Adrenal gland (tissue), 12 donors: ENCODE measurements around the gene PTPN3. TPM values are rescaled to one million over a fixed set of nuclear protein-coding genes. Genes with fewer than 3 reads are reported as not detected.

Experiments used
- DNase-seq, 7 donors: peaks; one replicate each; pipeline ENCODE4 v3.0.0-alpha.2; 2019 to 2020
- H3K27ac ChIP-seq, 5 donors: fragments of 200-600 bp; sonication (generic) in 4 of 5; 1 replicate in 3 of 5; 2 replicates in 2 of 5; pipeline versions ENCODE4 v1.5.1 to v1.8.0; 2016 to 2020; ENCODE audit warnings: mild to moderate bottlenecking in 1 of 5
- H3K27me3 ChIP-seq: fragments of 200-600 bp; 2 replicates; pipeline ENCODE4 v1.8.0; 2021
- H3K36me3 ChIP-seq, 2 donors: fragments of 200-600 bp; replicated peaks in 1 of 2; 1 replicate in 1 of 2; 2 replicates in 1 of 2; pipeline versions ENCODE4 v1.5.1 to v1.8.0; 2018 to 2022
- H3K4me1 ChIP-seq, 2 donors: fragments of 200-600 bp; replicated peaks in 1 of 2; 1 replicate in 1 of 2; 2 replicates in 1 of 2; pipeline versions ENCODE4 v1.5.1 to v1.8.0; 2018 to 2021
- H3K4me3 ChIP-seq, 4 donors: fragments of 200-600 bp; sonication (generic) in 3 of 4; one replicate each; pipeline ENCODE4 v1.5.1; 2016 to 2018
- H3K9me3 ChIP-seq, 3 donors: fragments of 200-600 bp; sonication (generic) in 1 of 3; replicated peaks in 1 of 3; 1 replicate in 2 of 3; 2 replicates in 1 of 3; pipeline versions ENCODE4 v1.5.1 to v1.8.0; 2016 to 2021
- CTCF ChIP-seq, 6 experiments: fragments of 450-650 bp in 4 of 6; fragments of 200-600 bp in 2 of 6; sonication (generic) in 1 of 6; IDR thresholded peaks; 1 replicate in 5 of 6; 2 replicates in 1 of 6; pipeline versions ENCODE4 v1.5.1 to v1.8.0; 2016 to 2021; ENCODE audit warnings: antibody characterized with exemption in 6 of 6, mild to moderate bottlenecking in 2 of 6, moderate library complexity in 1 of 6
- POLR2A ChIP-seq, 2 donors: fragments of 450-650 bp; IDR thresholded peaks; one replicate each; pipeline ENCODE4 v1.6.1; 2017; ENCODE audit warnings: antibody characterized with exemption in 2 of 2, mild to moderate bottlenecking in 2 of 2, moderate library complexity in 1 of 2
- WGBS, 4 donors: extraction: QIAGEN DNeasy Blood & Tissue Kit in 2 of 4; methylation state at CpG; one replicate each; pipeline versions ENCODE4 v1.1.5 to v1.1.7; 2013 to 2017; 5-methylcytosine and 5-hydroxymethylcytosine counted together
- intact Hi-C, 2 donors: fragments of 100-400 bp; cut with DNase I; formaldehyde crosslinking; loops; one replicate each; pipeline versions ENCODE4 v1.14.1 to v1.15.0; 2022 to 2023
- polyA plus RNA-seq, 3 donors: library from polyadenylated mRNA; stranded (reverse); fragments of 200-250 nt in 2 of 3; fragments of 350-450 nt in 1 of 3; fragmentation: Illumina TruSeq in 1 of 3; extraction: RNeasy Lipid Tissue Mini Kit (QIAGEN cat#74804) in 1 of 3; gene quantifications; one replicate each; pipeline ENCODE4 v1.2.3, GENCODE V29; 2013 to 2014
- total RNA-seq, 9 donors: library from RNA; depleted of rRNA in 4 of 9; stranded (reverse); fragments of >200 nt in 4 of 9; fragments of 120-200 nt in 1 of 9; fragmentation: NEBNext Ultra II Directional in 1 of 9; extraction: Animal tissue kit (Norgen Biotek cat#: 25700) in 1 of 9; gene quantifications; one replicate each; pipeline versions ENCODE4 v1.1.0 to v1.2.4, GENCODE V29; 2013 to 2023
- donor health status: healthy with polysubstance abuse.
- donor health status: Bipolar disorder and iron deficiency.
- donor health status: DM: yes; HTN: yes; CAD: no.
- donor health status: DM: no; HTN: no; CAD: no.
- donor health status: DM: no; HTN: no; CAD: no.
- donor health status: DM: yes; HTN: yes; CAD: no.

The PTPN3 gene
- total and polyA plus RNA-seq, 12 donors, result 1.6 to 6.1 (median 3.0) TPM

- WGBS, 4 donors, result 6 to 22% (median 17%) methylated on average over 20 to 82 of the region's 82 CpGs
- H3K27me3 ChIP-seq, result peaks cover 26% of the 10 kb centered on the region
Observed at GRCh38 chr9:109497226-109498153, 617 bp downstream of the PTPN3 start.

GRCh38 chr9:109496841-109497225 is 1.3 kb downstream of the PTPN3 start:
- Histone ChIP-seq H3K27me3 (peaks cover 26% of the 10 kb centered on the region), H3K9me3 (no peaks in the 10 kb centered on the region), H3K4me3 (no peak overlapping the region), H3K27ac (no peak overlapping the region), H3K4me1 (peaks cover 0 to 10% of the 10 kb centered on the region in 2 donors), H3K36me3 (no peaks in the 10 kb centered on the region)
- 70 to 79% (median 75%) methylated on average over 4 of the region's 4 CpGs for WGBS, 4 donors
- TF ChIP-seq POLR2A (IDR thresholded peaks at IDR 0.05) (no peak), CTCF (IDR thresholded peaks at IDR 0.05) (no peak)
- DNase-seq, result no peak
- intact Hi-C loops, result no loop called here

More at GRCh38 chr9:109497226-109498153, 617 bp downstream of the PTPN3 start:
- DNase-seq, result no peak
- Histone ChIP-seq H3K27ac (no peak overlapping the region), H3K4me1 (peaks cover 0 to 10% of the 10 kb centered on the region in 2 donors), H3K4me3 (peak overlapping the region in 2 of 4 donors; percentile 7 to 59), H3K36me3 (no peaks in the 10 kb centered on the region), H3K9me3 (no peaks in the 10 kb centered on the region)
- intact Hi-C loops, result no loop called here
- TF ChIP-seq POLR2A (IDR thresholded peaks at IDR 0.05) (no peak), CTCF (IDR thresholded peaks at IDR 0.05) (no peak)

GRCh38 chr9:109496218-109496617 is 1.9 kb downstream of the PTPN3 start:
- 96 to 98% (median 97%) methylated on average over 3 of the region's 3 CpGs for WGBS, 4 donors
- H3K27ac ChIP-seq, result no peak overlapping the region
- H3K4me1 ChIP-seq, result peaks cover 0 to 10% of the 10 kb centered on the region in 2 donors
- DNase-seq, result no peak
- H3K9me3 ChIP-seq, result no peaks in the 10 kb centered on the region
- no peak overlapping the region for H3K4me3 ChIP-seq
- no peaks in the 10 kb centered on the region for H3K36me3 ChIP-seq
- peaks cover 26% of the 10 kb centered on the region for H3K27me3 ChIP-seq
- TF ChIP-seq POLR2A (IDR thresholded peaks at IDR 0.05) (no peak), CTCF (IDR thresholded peaks at IDR 0.05) (no peak)
- intact Hi-C loops, result no loop called here

GRCh38 chr9:109493648-109494047 is 4.5 kb downstream of the PTPN3 start:
- Histone ChIP-seq H3K27ac (no peak overlapping the region), H3K4me3 (no peak overlapping the region), H3K9me3 (no peaks in the 10 kb centered on the region), H3K36me3 (no peaks in the 10 kb centered on the region), H3K27me3 (peaks cover 12% of the 10 kb centered on the region), H3K4me1 (no peaks in the 10 kb centered on the region)
- intact Hi-C loops, result no loop called here
- WGBS, 4 donors, result 64 to 83% (median 75%) methylated on average over 6 of the region's 6 CpGs
- TF ChIP-seq POLR2A (IDR thresholded peaks at IDR 0.05) (no peak), CTCF (IDR thresholded peaks at IDR 0.05) (no peak)
- DNase-seq, result peak in 1 of 7 donors; percentile 79
